ENCODE measurements around the gene NR2C1. TPM values are rescaled to one million over a fixed set of nuclear protein-coding genes. Genes with fewer than 3 reads are reported as not detected.

NR2C1 gene
- total and polyA plus RNA-seq, 9 of the 15 experiments (the other 6 are each of a cell fraction or from before 2014, with no cell fraction given) = 8.5 to 42.4 (median 35.6) TPM

GRCh38 chr12:95066091-95066855 is 7.1 kb downstream of the NR2C1 start:
- H3K27ac ChIP-seq (ENCODE audit: extremely low read depth, low read depth, low read length) = no peak overlapping the region
- in situ Hi-C loops (cut with MboI) (no loop called here), intact Hi-C loops (cut with micrococcal nuclease) (no loop called here)
- BruUV-seq (replicated peaks) = no TSS peak
- H2AFZ ChIP-seq (ENCODE audit: low read depth, low read length) = no peak overlapping the region
- H3K9me1 ChIP-seq (ENCODE audit: control insufficient read depth, insufficient read depth, low read length) = no peaks in the 10 kb centered on the region
- H3K9me3 ChIP-seq (replicated peaks; ENCODE audit: control insufficient read depth, insufficient read depth, low read depth, low read length) = no peaks in the 10 kb centered on the region
- CTCF ChIA-PET (ENCODE audit: low intra/inter-chr PET ratio) = no interaction called here
- no peak for DNase-seq (ENCODE audit: extremely low read depth in 1 of 4, low spot score in 3 of 4)
- no peaks in the 10 kb centered on the region for H3K27me3 ChIP-seq (ENCODE audit: control insufficient read depth in 2 of 2, insufficient read depth in 2 of 2, low read length in 2 of 2)
- TF ChIP-seq TEAD4 (IDR thresholded peaks at IDR 0.05; ENCODE audit: low read length) (no peak), TEAD4 (CRISPR knock-in tag; IDR thresholded peaks at IDR 0.05; ENCODE audit: borderline replicate concordance) (no peak), CREM (IDR thresholded peaks at IDR 0.05; ENCODE audit: low read depth) (no peak), CBX2 (IDR thresholded peaks at IDR 0.05; ENCODE audit: insufficient read depth, low read length, poor library complexity, severe bottlenecking) (no peak), ZNF311 (CRISPR knock-in tag; IDR thresholded peaks at IDR 0.05) (no peak), ZBED1 (IDR thresholded peaks at IDR 0.05) (no peak), MAFF (IDR thresholded peaks at IDR 0.05; ENCODE audit: low read length) (no peak), SMAD1 (IDR thresholded peaks at IDR 0.05; ENCODE audit: low read depth, low read length, partially characterized antibody) (no peak), DACH1 (IDR thresholded peaks at IDR 0.05; ENCODE audit: partially characterized antibody) (no peak), RBBP5 (IDR thresholded peaks at IDR 0.05; ENCODE audit: borderline replicate concordance, insufficient read depth, low read length, poor library complexity, severe bottlenecking) (no peak)
- TF ChIP-seq, protein P1, sequence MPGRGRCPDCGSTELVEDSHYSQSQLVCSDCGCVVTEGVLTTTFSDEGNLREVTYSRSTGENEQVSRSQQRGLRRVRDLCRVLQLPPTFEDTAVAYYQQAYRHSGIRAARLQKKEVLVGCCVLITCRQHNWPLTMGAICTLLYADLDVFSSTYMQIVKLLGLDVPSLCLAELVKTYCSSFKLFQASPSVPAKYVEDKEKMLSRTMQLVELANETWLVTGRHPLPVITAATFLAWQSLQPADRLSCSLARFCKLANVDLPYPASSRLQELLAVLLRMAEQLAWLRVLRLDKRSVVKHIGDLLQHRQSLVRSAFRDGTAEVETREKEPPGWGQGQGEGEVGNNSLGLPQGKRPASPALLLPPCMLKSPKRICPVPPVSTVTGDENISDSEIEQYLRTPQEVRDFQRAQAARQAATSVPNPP (IDR thresholded peaks at IDR 0.05; ENCODE audit: borderline replicate concordance, insufficient read depth, insufficient read length) = no peak
- POLR2A ChIA-PET = interaction anchor here (0.6 kb wide), 1 partner anchor 18 kb away, joined by 3 read pairs; no protein-coding TSS in a partner anchor
- WGBS (ENCODE audit: insufficient coverage, low coverage, missing lambda C conversion rate) = 92% methylated on average over 7 of the region's 7 CpGs
- H3K36me3 ChIP-seq (ENCODE audit: control insufficient read depth, insufficient read depth, low read length) = peaks cover 58% of the 10 kb centered on the region
- H3K4me3 ChIP-seq = no peak overlapping the region
- H3K4me1 ChIP-seq (replicated peaks in 1 of 2; ENCODE audit: control insufficient read depth in 2 of 2, insufficient read depth in 2 of 2, low read length in 2 of 2) = no peaks in the 10 kb centered on the region
- FAIRE-seq = peak; percentile 23
- H3K4me2 ChIP-seq (ENCODE audit: insufficient read depth, low read length) = no peak overlapping the region
- H3K9ac ChIP-seq (ENCODE audit: insufficient read depth in 1 of 2, low read depth in 2 of 2, low read length in 2 of 2) = no peak overlapping the region
- H3K79me2 ChIP-seq (ENCODE audit: control insufficient read depth, insufficient read depth, low read length) = peaks cover 28% of the 10 kb centered on the region
- ATAC-seq = no peak
- no peaks in the 10 kb centered on the region; the same call in none of the 2 replicates for H4K20me1 ChIP-seq (replicated peaks; ENCODE audit: control insufficient read depth, insufficient read depth, low read length)

Measured in K562 (cell line).